ELR (cell line): ENCODE data around the gene OSBPL2.

Experiments used
- DNase-seq: peaks from one replicate; pipeline ENCODE4 v3.0.0-alpha.2; 2015; ENCODE audit warnings: low read depth

OSBPL2 gene

GRCh38 chr20:62302341-62303061 lies 64.2 kb downstream of the OSBPL2 start, which contains the start of gene ADRM1:
Gene ADRM1, plus strand, starts transcription at chr20:62302997. Its CDS starts 572 bp downstream, at chr20:62303569.
- peak; percentile 98 for DNase-seq

GRCh38 chr20:62303062-62303339 lies 64.7 kb downstream of the OSBPL2 start:
- DNase-seq = no peak

- DNase-seq = peak; percentile 48
These were observed 65.3 kb downstream of the OSBPL2 start for GRCh38 chr20:62303340-62304226.

GRCh38 chr20:62304331-62305148 lies 66.2 kb downstream of the OSBPL2 start:
- DNase-seq = no peak

- DNase-seq = no peak
These were observed 66.9 kb downstream of the OSBPL2 start for GRCh38 chr20:62305149-62305764.

GRCh38 chr20:62305765-62306413 lies 67.6 kb downstream of the OSBPL2 start:
- no peak for DNase-seq

- no peak for DNase-seq
These were observed 68.3 kb downstream of the OSBPL2 start for GRCh38 chr20:62306414-62307187.

- no peak for DNase-seq
These were observed 69.1 kb downstream of the OSBPL2 start for GRCh38 chr20:62307226-62308101.

- no peak for DNase-seq
These were observed 69.9 kb downstream of the OSBPL2 start for GRCh38 chr20:62308102-62308822.

- DNase-seq = no peak
These were observed 71.0 kb downstream of the OSBPL2 start for GRCh38 chr20:62309198-62309944.

- DNase-seq = no peak
These were observed 71.8 kb downstream of the OSBPL2 start for GRCh38 chr20:62309947-62310756.

GRCh38 chr20:62310757-62311121 lies 72.4 kb downstream of the OSBPL2 start:
- DNase-seq = no peak

- no peak for DNase-seq
These were observed 72.8 kb downstream of the OSBPL2 start for GRCh38 chr20:62311150-62311549.

- DNase-seq = no peak
These were observed 73.7 kb downstream of the OSBPL2 start for GRCh38 chr20:62311832-62312661.

- DNase-seq = no peak
These were observed 74.3 kb downstream of the OSBPL2 start for GRCh38 chr20:62312662-62312977.

GRCh38 chr20:62313021-62313420 lies 74.7 kb downstream of the OSBPL2 start:
- no peak for DNase-seq
